Aorta (tissue), 5 donors: ENCODE measurements around the gene TMEM40. TPM values are rescaled to one million over a fixed set of nuclear protein-coding genes. Genes with fewer than 3 reads are reported as not detected.

Experiments used
- ATAC-seq: fragments of 200-7000 bp; cut with Tn5 transposase; one replicate; pipeline ENCODE4 v1.9.1; 2022; ENCODE audit warnings: moderate library complexity; ENCODE audit not compliant: low FRiP score
- DNase-seq, 2 donors: peaks; one replicate each; pipeline ENCODE4 v3.0.0-alpha.2; 2020
- H3K27ac ChIP-seq, 2 donors: one replicate each; pipeline ENCODE4 v1.5.1; 2013; ENCODE audit warnings: low read length in 2 of 2, mild to moderate bottlenecking in 2 of 2, moderate library complexity in 2 of 2, control low read depth in 1 of 2, inconsistent platforms in 1 of 2, low read depth in 1 of 2
- H3K27me3 ChIP-seq, 2 donors: one replicate each; pipeline ENCODE4 v1.6.1; 2013; ENCODE audit warnings: control low read depth in 1 of 2, low read length in 1 of 2, mild to moderate bottlenecking in 1 of 2, moderate library complexity in 1 of 2; ENCODE audit not compliant: insufficient read depth in 2 of 2, control insufficient read depth in 1 of 2
- H3K36me3 ChIP-seq, 2 donors: one replicate each; pipeline ENCODE4 v1.6.1; 2013; ENCODE audit warnings: control low read depth in 1 of 2, low read length in 1 of 2, mild to moderate bottlenecking in 1 of 2; ENCODE audit not compliant: insufficient read depth in 2 of 2, control insufficient read depth in 1 of 2
- H3K4me1 ChIP-seq, 2 donors: one replicate each; pipeline ENCODE4 v1.6.1; 2013; ENCODE audit warnings: low read length in 2 of 2, control low read depth in 1 of 2, mild to moderate bottlenecking in 1 of 2, moderate library complexity in 1 of 2; ENCODE audit not compliant: insufficient read depth in 2 of 2, control insufficient read depth in 1 of 2
- H3K4me3 ChIP-seq, 2 donors: one replicate each; pipeline ENCODE4 v1.5.1; 2013; ENCODE audit warnings: low read length in 2 of 2, control low read depth in 1 of 2, mild to moderate bottlenecking in 1 of 2
- H3K9me3 ChIP-seq: one replicate; pipeline ENCODE4 v1.6.1; 2013; ENCODE audit warnings: mild to moderate bottlenecking, low read length; ENCODE audit not compliant: control insufficient read depth
- WGBS, 2 donors: extraction: QIAGEN DNeasy Blood & Tissue Kit; methylation state at CpG; one replicate each; pipeline ENCODE4 v1.1.7; 2013; 5-methylcytosine and 5-hydroxymethylcytosine counted together
- intact Hi-C, 2 donors: fragments of 100-400 bp; cut with DNase I; formaldehyde crosslinking; loops; one replicate each; pipeline versions ENCODE4 v1.14.2 to v1.15.0; 2022
- polyA plus RNA-seq, 2 donors: library from polyadenylated mRNA; stranded (reverse); fragments of 200-250 nt; gene quantifications; one replicate each; pipeline ENCODE4 v1.2.3, GENCODE V29; 2013
- total RNA-seq, 2 donors: library from RNA; stranded (reverse); fragmentation: NEBNext Ultra II Directional; extraction: Animal tissue kit (Norgen Biotek cat#: 25700); gene quantifications; one replicate each; pipeline ENCODE4 v1.2.1, GENCODE V29; 2021
- donor health status: healthy with polysubstance abuse.
- donor health status: Bipolar disorder and iron deficiency.
- donor health status: DM: no; HTN: no; CAD: no.
- donor health status: DM: no; HTN: no; CAD: no.
- donor health status: DM: yes; HTN: yes; CAD: no.

Gene TMEM40
- total and polyA plus RNA-seq, 4 donors = 0.50 to 0.84 TPM; not detected in 2

- WGBS, 2 donors = 16 to 18% methylated on average over 17 of the region's 17 CpGs
- no peaks in the 10 kb centered on the region for H3K27me3 ChIP-seq
- H3K9me3 ChIP-seq = no peaks in the 10 kb centered on the region
- peak; percentile 83 for DNase-seq
- H3K36me3 ChIP-seq = no peaks in the 10 kb centered on the region
- H3K4me3 ChIP-seq = peak overlapping the region in 1 of 2 donors; percentile 38
- H3K4me1 ChIP-seq = no peaks in the 10 kb centered on the region
- intact Hi-C loops = loop anchor here (10.0 kb wide), 2 partner anchors 55 to 125 kb away; partner anchors contain the start of gene RAF1 (in 1 of the 2)
- no peak overlapping the region for H3K27ac ChIP-seq
- peak; percentile 96 for ATAC-seq
Measured at GRCh38 chr3:12719984-12720898, 38.8 kb downstream of the TMEM40 start.

DNA sequence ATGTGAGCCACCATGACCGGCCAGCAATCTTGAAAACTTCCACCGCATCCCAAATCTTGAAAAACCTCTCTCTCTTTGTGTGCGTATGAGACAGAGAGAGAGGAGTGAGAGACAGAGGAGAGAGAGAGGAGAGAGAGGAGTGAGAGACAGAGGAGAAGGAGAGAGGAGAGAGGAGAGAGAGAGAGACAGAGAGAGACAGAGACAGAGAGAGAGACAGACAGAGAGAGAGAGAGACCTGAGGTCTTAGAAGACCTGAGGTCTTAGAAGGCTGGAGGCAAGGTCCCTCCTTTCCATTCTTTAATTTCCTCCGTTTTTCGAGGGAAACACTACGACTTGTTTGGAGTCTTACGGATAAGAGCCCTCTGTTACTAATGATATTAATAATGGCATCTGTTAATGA lies 39.5 kb downstream of the TMEM40 start:
- ATAC-seq (no peak), DNase-seq (no peak)
- H3K27me3 ChIP-seq = no peaks in the 10 kb centered on the region
- 29 to 34% methylated on average over 7 of the region's 7 CpGs for WGBS, 2 donors
- H3K9me3 ChIP-seq = no peaks in the 10 kb centered on the region
- intact Hi-C loops = loop anchor here in 1 of 2 donors (10.0 kb wide), 1 partner anchor 55 kb away; the partner anchor contains the start of gene RAF1
- no peaks in the 10 kb centered on the region for H3K36me3 ChIP-seq
- no peaks in the 10 kb centered on the region for H3K4me1 ChIP-seq
- peak overlapping the region in 1 of 2 donors; percentile 38 for H3K4me3 ChIP-seq
- no peak overlapping the region for H3K27ac ChIP-seq

GRCh38 chr3:12716605-12717151 lies 42.4 kb downstream of the TMEM40 start:
- Histone ChIP-seq H3K4me1 (no peaks in the 10 kb centered on the region), H3K4me3 (no peak overlapping the region), H3K9me3 (no peaks in the 10 kb centered on the region), H3K27ac (no peak overlapping the region), H3K36me3 (no peaks in the 10 kb centered on the region), H3K27me3 (no peaks in the 10 kb centered on the region)
- DNase-seq (no peak), ATAC-seq (no peak)
- WGBS, 2 donors = 11 to 16% methylated on average over 3 of the region's 3 CpGs
- intact Hi-C loops = loop anchor here in 1 of 2 donors (10.0 kb wide), 1 partner anchor 52 kb away; the partner anchor contains the start of gene RAF1

- Histone ChIP-seq H3K4me3 (no peak overlapping the region), H3K4me1 (no peaks in the 10 kb centered on the region), H3K36me3 (no peaks in the 10 kb centered on the region), H3K27me3 (no peaks in the 10 kb centered on the region), H3K27ac (no peak overlapping the region), H3K9me3 (no peaks in the 10 kb centered on the region)
- DNase-seq (no peak), ATAC-seq (no peak)
- 94 to 96% methylated on average over 4 of the region's 4 CpGs for WGBS, 2 donors
- intact Hi-C loops = loop anchor here in 1 of 2 donors (10.0 kb wide), 1 partner anchor 49 kb away; the partner anchor contains the start of gene RAF1
Measured at GRCh38 chr3:12714278-12714677, 44.8 kb downstream of the TMEM40 start.

- Histone ChIP-seq H3K27ac (no peak overlapping the region), H3K36me3 (no peaks in the 10 kb centered on the region), H3K4me1 (peaks cover 0 to 2% of the 10 kb centered on the region in 2 donors), H3K27me3 (no peaks in the 10 kb centered on the region), H3K4me3 (no peak overlapping the region), H3K9me3 (no peaks in the 10 kb centered on the region)
- DNase-seq (no peak), ATAC-seq (no peak)
- WGBS, 2 donors = 83 to 85% methylated on average over 4 of the region's 4 CpGs
- intact Hi-C loops = loop anchor here in 1 of 2 donors (10.0 kb wide), 1 partner anchor 45 kb away; the partner anchor contains the start of gene RAF1
Measured at GRCh38 chr3:12710062-12710461, 49.0 kb downstream of the TMEM40 start.

DNA sequence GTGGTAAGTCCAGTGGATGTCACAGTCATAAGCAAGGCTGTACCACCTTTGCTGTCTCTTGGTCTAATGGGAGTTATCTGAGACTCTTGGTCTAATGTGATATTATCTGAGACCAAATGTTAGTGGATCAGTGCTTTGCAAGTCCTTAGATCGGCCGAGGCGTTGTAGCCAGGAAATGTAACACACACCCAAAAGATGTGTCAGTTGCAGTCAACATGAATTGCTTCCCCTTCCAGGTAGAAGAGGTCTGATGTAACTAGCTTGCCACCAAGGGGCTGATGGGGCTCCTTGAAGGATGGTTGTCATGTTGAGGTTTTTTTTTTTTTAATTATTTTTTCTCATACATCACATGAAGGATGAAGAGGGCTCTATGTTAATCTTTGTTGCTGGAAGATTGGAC lies 49.7 kb downstream of the TMEM40 start:
- intact Hi-C loops = loop anchor here (5.0 to 10.0 kb wide), 4 partner anchors 47 to 575 kb away; partner anchors contain the start of genes MKRN2 (in 1 of the 2), RAF1 (in 1 of the 2) and RPL32 (in 1 of the 2)

DNA sequence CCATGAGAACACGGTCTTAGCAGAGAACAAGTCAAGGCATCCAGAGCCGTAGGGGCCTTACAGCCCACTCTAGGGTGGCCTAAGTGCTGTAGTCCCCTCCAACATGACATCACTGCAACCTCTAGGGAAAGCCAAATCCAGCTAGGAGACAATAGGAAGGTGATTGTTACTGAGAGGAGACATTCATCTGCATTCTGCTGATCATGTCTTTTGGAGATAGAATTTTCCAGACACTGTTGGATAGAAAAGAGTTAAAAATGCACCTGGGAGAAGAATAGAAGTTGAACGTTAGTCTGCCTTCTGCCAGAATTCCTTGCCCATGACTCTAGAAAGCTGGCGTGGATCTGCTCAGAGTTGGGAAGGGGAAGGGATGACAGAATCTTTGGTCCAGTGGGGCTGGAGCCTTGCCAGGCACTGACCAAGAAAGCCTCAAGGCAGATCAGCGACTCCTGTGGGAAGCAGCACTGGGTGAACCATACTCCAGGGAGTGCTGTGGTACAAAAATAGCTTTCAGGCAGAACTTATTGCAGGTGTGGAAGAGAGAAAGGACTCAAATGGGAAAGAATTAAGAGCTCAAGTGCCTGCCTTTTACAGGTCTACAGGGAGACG lies 50.4 kb downstream of the TMEM40 start:
- peak; percentile 77 for ATAC-seq
- H3K27me3 ChIP-seq = no peaks in the 10 kb centered on the region

More for the DNA sequence above, 49.7 kb downstream of the TMEM40 start:
- Histone ChIP-seq H3K4me3 (no peak overlapping the region), H3K4me1 (peaks cover 0 to 2% of the 10 kb centered on the region in 2 donors), H3K27ac (peak overlapping the region in 1 of 2 donors; percentile 18), H3K27me3 (no peaks in the 10 kb centered on the region), H3K9me3 (no peaks in the 10 kb centered on the region), H3K36me3 (no peaks in the 10 kb centered on the region)
- no peak for DNase-seq
- 92% methylated on average over 3 of the region's 3 CpGs for WGBS, 2 donors
- ATAC-seq = no peak

GRCh38 chr3:12707449-12707848 lies 51.6 kb downstream of the TMEM40 start:
- DNase-seq = no peak
- ATAC-seq = no peak
- Histone ChIP-seq H3K4me1 (peaks cover 0 to 2% of the 10 kb centered on the region in 2 donors), H3K4me3 (no peak overlapping the region), H3K27ac (no peak overlapping the region), H3K9me3 (no peaks in the 10 kb centered on the region), H3K36me3 (no peaks in the 10 kb centered on the region), H3K27me3 (no peaks in the 10 kb centered on the region)
- 93 to 97% methylated on average over 2 of the region's 2 CpGs for WGBS, 2 donors
- intact Hi-C loops = loop anchor here (5.0 to 10.0 kb wide), 4 partner anchors 45 to 573 kb away; partner anchors contain the start of genes MKRN2 (in 1 of the 2), RAF1 (in 1 of the 2) and RPL32 (in 1 of the 2)

More for the DNA sequence above, 50.4 kb downstream of the TMEM40 start:
- Histone ChIP-seq H3K4me3 (no peak overlapping the region), H3K4me1 (peaks cover 0 to 2% of the 10 kb centered on the region in 2 donors), H3K9me3 (no peaks in the 10 kb centered on the region), H3K27ac (no peak overlapping the region), H3K36me3 (no peaks in the 10 kb centered on the region)
- intact Hi-C loops = loop anchor here (5.0 to 10.0 kb wide), 4 partner anchors 46 to 574 kb away; partner anchors contain the start of genes MKRN2 (in 1 of the 2), RAF1 (in 1 of the 2) and RPL32 (in 1 of the 2)
- 34 to 38% methylated on average over 6 of the region's 6 CpGs for WGBS, 2 donors
- DNase-seq = peak; percentile 88 to 93
